Astrocyte of the spinal cord (primary cell): ENCODE results near the gene COL5A1.

Experiments used
- DNase-seq: peaks from one replicate; pipeline ENCODE4 v3.0.0; 2011; ENCODE audit warnings: low read depth, low spot score
- H3K4me3 ChIP-seq: 2 replicates; pipeline ENCODE4 v1.5.1; 2011; ENCODE audit warnings: low read depth, mild to moderate bottlenecking, low read length, moderate library complexity
- in situ Hi-C: cut with HindIII; loops from 2 replicates; pipeline ENCODE4 v1.10.0; 2017; ENCODE audit warnings: low sequenced_read_pairs
- TF ChIP-seq, protein P1 (sequence below): IDR thresholded peaks from 2 replicates; pipeline ENCODE4 v1.5.1; 2012; ENCODE audit warnings: low read depth, mild to moderate bottlenecking, low read length, inconsistent platforms

Gene COL5A1

GRCh38 chr9:134824583-134824982 lies 183.0 kb downstream of the COL5A1 start:
- no peak for DNase-seq
- H3K4me3 ChIP-seq, result no peak overlapping the region
- TF ChIP-seq, protein P1, sequence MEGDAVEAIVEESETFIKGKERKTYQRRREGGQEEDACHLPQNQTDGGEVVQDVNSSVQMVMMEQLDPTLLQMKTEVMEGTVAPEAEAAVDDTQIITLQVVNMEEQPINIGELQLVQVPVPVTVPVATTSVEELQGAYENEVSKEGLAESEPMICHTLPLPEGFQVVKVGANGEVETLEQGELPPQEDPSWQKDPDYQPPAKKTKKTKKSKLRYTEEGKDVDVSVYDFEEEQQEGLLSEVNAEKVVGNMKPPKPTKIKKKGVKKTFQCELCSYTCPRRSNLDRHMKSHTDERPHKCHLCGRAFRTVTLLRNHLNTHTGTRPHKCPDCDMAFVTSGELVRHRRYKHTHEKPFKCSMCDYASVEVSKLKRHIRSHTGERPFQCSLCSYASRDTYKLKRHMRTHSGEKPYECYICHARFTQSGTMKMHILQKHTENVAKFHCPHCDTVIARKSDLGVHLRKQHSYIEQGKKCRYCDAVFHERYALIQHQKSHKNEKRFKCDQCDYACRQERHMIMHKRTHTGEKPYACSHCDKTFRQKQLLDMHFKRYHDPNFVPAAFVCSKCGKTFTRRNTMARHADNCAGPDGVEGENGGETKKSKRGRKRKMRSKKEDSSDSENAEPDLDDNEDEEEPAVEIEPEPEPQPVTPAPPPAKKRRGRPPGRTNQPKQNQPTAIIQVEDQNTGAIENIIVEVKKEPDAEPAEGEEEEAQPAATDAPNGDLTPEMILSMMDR, result no peak
- in situ Hi-C loops, result no loop called here

DNA sequence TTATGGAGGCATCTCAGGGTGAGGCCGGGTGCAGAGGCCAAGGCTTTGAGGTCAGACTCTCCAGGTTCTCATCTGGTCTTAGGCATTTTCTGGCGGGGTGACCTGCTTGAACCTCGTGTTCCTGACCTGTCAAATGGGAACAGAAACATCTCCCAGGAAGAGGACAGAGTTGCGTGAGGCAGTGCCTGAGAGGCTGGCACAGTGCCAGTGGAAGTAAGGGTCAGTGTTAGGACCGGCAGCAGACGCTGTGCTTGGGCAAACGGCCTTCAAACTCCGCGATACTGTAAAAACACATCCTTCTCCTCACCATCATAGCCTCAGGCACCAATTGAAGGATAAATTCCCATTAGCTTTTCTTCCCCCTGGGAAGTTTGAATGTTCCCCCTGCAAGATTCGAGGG lies 183.4 kb downstream of the COL5A1 start:
- in situ Hi-C loops, result no loop called here
- TF ChIP-seq, protein P1, result no peak
- H3K4me3 ChIP-seq, result no peak overlapping the region
- no peak for DNase-seq

DNA sequence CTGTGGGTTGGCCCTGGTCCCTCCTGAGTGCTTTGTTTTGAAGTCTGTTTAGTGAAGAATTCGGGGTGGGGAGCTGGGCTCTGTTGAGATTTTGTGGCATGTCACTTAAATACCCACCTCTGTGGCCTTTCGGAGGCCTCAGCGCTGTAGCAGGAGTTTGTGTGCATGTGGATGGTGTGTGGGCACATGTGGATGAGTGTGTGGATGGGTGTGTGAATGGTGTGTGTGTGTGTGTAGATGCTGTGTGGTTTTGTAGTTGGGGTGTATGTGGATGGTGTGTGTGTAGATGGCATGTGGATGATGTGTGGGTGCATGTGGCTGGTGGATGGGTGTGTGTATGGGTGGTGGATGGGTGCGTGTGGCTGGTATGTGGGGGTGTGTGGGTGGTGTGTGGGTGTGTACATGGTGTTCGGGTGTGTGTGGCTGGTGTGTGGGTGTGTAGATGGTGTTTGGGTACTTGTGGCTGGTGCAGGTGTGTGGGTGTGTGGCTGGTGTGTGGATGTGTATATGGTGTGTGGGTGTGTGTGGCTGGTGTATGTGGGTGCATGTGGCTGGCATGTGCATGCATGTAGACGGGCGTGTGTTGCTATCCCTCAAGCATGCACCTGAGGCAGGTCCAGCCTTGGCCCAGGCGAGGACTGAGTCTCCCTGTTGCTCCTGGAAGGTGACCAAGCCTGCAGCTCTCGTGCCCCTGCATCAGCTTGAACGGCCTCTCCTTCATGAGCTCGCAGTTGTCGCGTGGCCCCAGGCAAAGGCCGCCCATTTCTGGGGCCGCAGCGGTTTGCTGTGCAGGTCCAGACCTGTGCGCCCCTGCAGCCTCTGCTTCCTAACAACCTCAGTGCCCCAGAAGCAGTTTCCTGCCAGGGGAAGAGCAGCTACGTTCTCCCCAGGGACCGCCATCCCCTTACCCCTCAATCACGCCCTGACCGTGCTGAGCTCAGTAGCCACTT lies 185.0 kb downstream of the COL5A1 start:
- in situ Hi-C loops, result no loop called here
- no peak for DNase-seq
- TF ChIP-seq, protein P1, result no peak
- H3K4me3 ChIP-seq, result no peak overlapping the region

DNA sequence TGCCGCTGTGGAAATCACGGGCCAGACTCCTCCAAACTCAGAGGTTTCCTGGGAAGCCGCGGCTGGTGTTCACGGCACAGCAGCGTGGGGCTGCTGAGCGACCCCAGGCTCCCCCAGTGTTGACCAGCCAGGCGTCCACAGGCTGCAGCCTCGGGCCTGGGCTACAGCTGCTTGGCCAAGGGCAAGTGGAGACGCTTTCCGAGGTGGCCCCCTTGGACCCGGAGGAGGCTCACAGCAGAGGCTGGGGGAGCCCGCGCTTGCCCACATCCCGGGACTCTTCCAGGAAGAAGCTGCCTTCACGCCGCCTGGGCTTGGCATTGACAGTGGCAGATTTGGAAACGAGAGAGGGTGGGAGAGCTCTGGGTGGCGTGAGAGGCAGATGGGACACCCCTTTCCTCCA lies 186.0 kb downstream of the COL5A1 start:
- in situ Hi-C loops, result no loop called here
- no peak overlapping the region for H3K4me3 ChIP-seq
- TF ChIP-seq, protein P1, result no peak
- no peak for DNase-seq

- TF ChIP-seq, protein P1, result no peak
- in situ Hi-C loops, result no loop called here
- no peak overlapping the region for H3K4me3 ChIP-seq
Observed at GRCh38 chr9:134827993-134828392, 186.4 kb downstream of the COL5A1 start.

GRCh38 chr9:134828892-134829291 lies 187.3 kb downstream of the COL5A1 start:
- no peak for DNase-seq
- no peak overlapping the region for H3K4me3 ChIP-seq
- TF ChIP-seq, protein P1, result no peak
- in situ Hi-C loops, result no loop called here

More at GRCh38 chr9:134827993-134828392, 186.4 kb downstream of the COL5A1 start:
- DNase-seq, result no peak
